Lung (tissue), 12 donors: Measurements from ENCODE around the gene KDM2B. TPM values are rescaled to one million over a fixed set of nuclear protein-coding genes. Genes with fewer than 3 reads are reported as not detected.

Source experiments
- ATAC-seq: fragments of 200-7000 bp; cut with Tn5 transposase; one replicate; pipeline ENCODE4 v1.9.1; 2020; ENCODE audit warnings: moderate number of reproducible peaks; ENCODE audit not compliant: insufficient read depth, low FRiP score
- DNase-seq, 3 donors: peaks; one replicate each; pipeline ENCODE4 v3.0.0-alpha.2; 2013 to 2017
- H3K27ac ChIP-seq, 2 donors: one replicate each; pipeline ENCODE4 v1.5.1; 2013; ENCODE audit warnings: mild to moderate bottlenecking in 2 of 2, moderate library complexity in 2 of 2, control low read depth in 1 of 2, inconsistent platforms in 1 of 2, low read depth in 1 of 2, low read length in 1 of 2
- H3K27me3 ChIP-seq, 3 donors: one replicate each; pipeline ENCODE4 v1.5.1; 2013; ENCODE audit warnings: low read length in 2 of 3; ENCODE audit not compliant: control insufficient read depth in 3 of 3, insufficient read depth in 3 of 3
- H3K36me3 ChIP-seq, 4 donors: one replicate each; pipeline ENCODE4 v1.5.1; 2013; ENCODE audit warnings: low read length in 4 of 4, mild to moderate bottlenecking in 1 of 4, moderate library complexity in 1 of 4; ENCODE audit not compliant: control insufficient read depth in 4 of 4, insufficient read depth in 4 of 4
- H3K4me1 ChIP-seq, 5 donors: one replicate each; pipeline ENCODE4 v1.5.1; 2013; ENCODE audit warnings: low read length in 5 of 5, mild to moderate bottlenecking in 2 of 5, moderate library complexity in 1 of 5; ENCODE audit not compliant: control insufficient read depth in 5 of 5, insufficient read depth in 5 of 5
- H3K4me3 ChIP-seq: one replicate; pipeline ENCODE4 v1.5.1; 2013; ENCODE audit warnings: mild to moderate bottlenecking, control low read depth, moderate library complexity
- H3K9ac ChIP-seq, 2 donors: one replicate each; pipeline ENCODE4 v1.5.1; 2013; ENCODE audit warnings: low read length in 2 of 2, control low read depth in 1 of 2; ENCODE audit not compliant: insufficient read depth in 1 of 2
- H3K9me3 ChIP-seq, 4 donors: one replicate each; pipeline ENCODE4 v1.5.1; 2013; ENCODE audit warnings: low read length in 3 of 4, mild to moderate bottlenecking in 1 of 4, moderate library complexity in 1 of 4; ENCODE audit not compliant: control insufficient read depth in 4 of 4, insufficient read depth in 3 of 4
- CTCF ChIP-seq: IDR thresholded peaks from 2 replicates; pipeline ENCODE4 v1.5.1; 2012; ENCODE audit warnings: mild to moderate bottlenecking; ENCODE audit errors: control extremely low read depth, extremely low read depth
- WGBS, 2 donors: extraction: QIAGEN DNeasy Blood & Tissue Kit; methylation state at CpG; one replicate each; pipeline ENCODE4 v1.1.7; 2013; 5-methylcytosine and 5-hydroxymethylcytosine counted together
- polyA plus RNA-seq, 2 donors: library from polyadenylated mRNA; stranded (reverse); fragments of 200-250 nt; gene quantifications; one replicate each; pipeline ENCODE4 v1.2.1, GENCODE V29; 2013
- total RNA-seq, 2 donors: library from RNA; depleted of rRNA in 1 of 2; stranded (reverse); fragments of >200 nt in 1 of 2; gene quantifications; one replicate each; pipeline ENCODE4 v1.2.1, GENCODE V29; 2014 to 2021
- donor health status: control.
- donor health status: control.
- donor health status: Bipolar disorder and iron deficiency.
- donor health status: healthy.
- donor health status: DM: yes; HTN: yes; CAD: no.

KDM2B gene
- total and polyA plus RNA-seq, 4 donors: 13.8 to 44.5 (median 24.6) TPM

DNA sequence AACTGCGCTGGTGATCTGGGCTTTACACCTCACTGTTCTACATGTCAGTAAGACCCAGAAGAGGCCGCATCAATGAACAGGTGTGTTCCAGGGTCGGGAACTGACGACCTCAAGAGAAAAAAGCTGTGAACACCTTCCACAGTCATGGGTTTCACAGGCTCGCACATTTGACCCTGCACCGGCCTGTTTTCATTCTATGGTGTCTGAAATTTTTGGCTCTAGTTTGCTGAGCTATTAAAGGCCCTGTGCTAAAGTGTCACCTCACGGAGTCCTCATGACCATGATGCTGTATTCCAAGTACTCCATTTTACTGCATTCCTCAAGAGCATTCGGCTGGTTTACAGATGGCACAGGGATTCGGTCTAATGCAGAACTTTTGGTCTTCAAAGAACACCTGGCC, 78.9 kb downstream of the KDM2B start:
- no peak for DNase-seq
- Histone ChIP-seq H3K27ac (no peak overlapping the region), H3K27me3 (no peaks in the 10 kb centered on the region), H3K36me3 (peaks cover 0 to 8% (median 2%) of the 10 kb centered on the region in 4 donors), H3K9me3 (no peaks in the 10 kb centered on the region), H3K4me1 (peaks cover 0 to 4% (median 0%) of the 10 kb centered on the region in 5 donors), H3K4me3 (no peak overlapping the region), H3K9ac (no peak overlapping the region)
- ATAC-seq: no peak
- WGBS, 2 donors: 95 to 97% methylated on average over 9 of the region's 9 CpGs
- no peak for TF ChIP-seq CTCF

GRCh38 chr12:121499929-121500793, 80.7 kb downstream of the KDM2B start:
- peaks cover 0 to 4% (median 0%) of the 10 kb centered on the region in 5 donors for H3K4me1 ChIP-seq
- H3K36me3 ChIP-seq: peaks cover 0 to 8% (median 2%) of the 10 kb centered on the region in 4 donors
- WGBS, 2 donors: 41 to 46% methylated on average over 21 of the region's 21 CpGs
- TF ChIP-seq CTCF: peak; percentile 78
- H3K9me3 ChIP-seq: no peaks in the 10 kb centered on the region
- no peaks in the 10 kb centered on the region for H3K27me3 ChIP-seq
- DNase-seq (peak; percentile 77 to 83 (median 78)), ATAC-seq (peak; percentile 72)
- peak overlapping the region in 1 of 2 donors; percentile 17 for H3K9ac ChIP-seq
- H3K4me3 ChIP-seq: no peak overlapping the region
- peak overlapping the region; percentile 48 to 49 for H3K27ac ChIP-seq

- H3K9ac ChIP-seq: no peak overlapping the region
- H3K4me3 ChIP-seq: no peak overlapping the region
- H3K9me3 ChIP-seq: no peaks in the 10 kb centered on the region
- H3K36me3 ChIP-seq: peaks cover 0 to 3% (median 0%) of the 10 kb centered on the region in 4 donors
- ATAC-seq (no peak), DNase-seq (no peak)
- TF ChIP-seq CTCF: no peak
- H3K4me1 ChIP-seq: peaks cover 0 to 4% (median 0%) of the 10 kb centered on the region in 5 donors
- no peak overlapping the region for H3K27ac ChIP-seq
- H3K27me3 ChIP-seq: no peaks in the 10 kb centered on the region
- 87 to 94% methylated on average over 8 of the region's 8 CpGs for WGBS, 2 donors
Measured at GRCh38 chr12:121495746-121496145, 85.1 kb downstream of the KDM2B start.
